GM23338 (cell line): ENCODE results near the gene LANCL1. TPM values are rescaled to one million over a fixed set of nuclear protein-coding genes. Genes with fewer than 3 reads are reported as not detected.

Source experiments
- CTCF ChIP-seq, 2 experiments: fragments of 200-600 bp in 1 of 2; sonication (generic) in 1 of 2; conservative IDR thresholded peaks; 2 replicates each; pipeline versions ENCODE4 v1.5.1 to v1.6.1; 2016 to 2017; ENCODE audit warnings: antibody characterized with exemption in 2 of 2, low read depth in 2 of 2, mild to moderate bottlenecking in 2 of 2, moderate library complexity in 1 of 2
- polyA plus RNA-seq: library from polyadenylated mRNA; unstranded; fragments of >200 nt; fragmentation: Nextera tagmentation; extraction: Ambion mirVana; gene quantifications from 2 replicates; pipeline ENCODE4 v1.2.1, GENCODE V29; 2016
- total RNA-seq: library from RNA; depleted of rRNA; stranded (reverse); fragments of >200 nt; shearing (Covaris generic); gene quantifications from 2 replicates; pipeline ENCODE4 v1.2.3, GENCODE V29; 2014
- TF ChIP-seq, protein P1 (sequence below): fragments of 250-450 bp; sonication (Bioruptor Pico); IDR thresholded peaks from 2 replicates; pipeline ENCODE4 v1.5.0; 2020; ENCODE audit warnings: mild to moderate bottlenecking, moderate library complexity
- TF ChIP-seq, protein P2 (sequence below): IDR thresholded peaks from one replicate; pipeline ENCODE4 v1.6.1; 2018; ENCODE audit warnings: antibody characterized with exemption; ENCODE audit not compliant: unreplicated experiment

LANCL1 gene
- total and polyA plus RNA-seq, 2 experiments from 2014 or later = 13.4 to 36.8 TPM

- TF ChIP-seq, protein P1, sequence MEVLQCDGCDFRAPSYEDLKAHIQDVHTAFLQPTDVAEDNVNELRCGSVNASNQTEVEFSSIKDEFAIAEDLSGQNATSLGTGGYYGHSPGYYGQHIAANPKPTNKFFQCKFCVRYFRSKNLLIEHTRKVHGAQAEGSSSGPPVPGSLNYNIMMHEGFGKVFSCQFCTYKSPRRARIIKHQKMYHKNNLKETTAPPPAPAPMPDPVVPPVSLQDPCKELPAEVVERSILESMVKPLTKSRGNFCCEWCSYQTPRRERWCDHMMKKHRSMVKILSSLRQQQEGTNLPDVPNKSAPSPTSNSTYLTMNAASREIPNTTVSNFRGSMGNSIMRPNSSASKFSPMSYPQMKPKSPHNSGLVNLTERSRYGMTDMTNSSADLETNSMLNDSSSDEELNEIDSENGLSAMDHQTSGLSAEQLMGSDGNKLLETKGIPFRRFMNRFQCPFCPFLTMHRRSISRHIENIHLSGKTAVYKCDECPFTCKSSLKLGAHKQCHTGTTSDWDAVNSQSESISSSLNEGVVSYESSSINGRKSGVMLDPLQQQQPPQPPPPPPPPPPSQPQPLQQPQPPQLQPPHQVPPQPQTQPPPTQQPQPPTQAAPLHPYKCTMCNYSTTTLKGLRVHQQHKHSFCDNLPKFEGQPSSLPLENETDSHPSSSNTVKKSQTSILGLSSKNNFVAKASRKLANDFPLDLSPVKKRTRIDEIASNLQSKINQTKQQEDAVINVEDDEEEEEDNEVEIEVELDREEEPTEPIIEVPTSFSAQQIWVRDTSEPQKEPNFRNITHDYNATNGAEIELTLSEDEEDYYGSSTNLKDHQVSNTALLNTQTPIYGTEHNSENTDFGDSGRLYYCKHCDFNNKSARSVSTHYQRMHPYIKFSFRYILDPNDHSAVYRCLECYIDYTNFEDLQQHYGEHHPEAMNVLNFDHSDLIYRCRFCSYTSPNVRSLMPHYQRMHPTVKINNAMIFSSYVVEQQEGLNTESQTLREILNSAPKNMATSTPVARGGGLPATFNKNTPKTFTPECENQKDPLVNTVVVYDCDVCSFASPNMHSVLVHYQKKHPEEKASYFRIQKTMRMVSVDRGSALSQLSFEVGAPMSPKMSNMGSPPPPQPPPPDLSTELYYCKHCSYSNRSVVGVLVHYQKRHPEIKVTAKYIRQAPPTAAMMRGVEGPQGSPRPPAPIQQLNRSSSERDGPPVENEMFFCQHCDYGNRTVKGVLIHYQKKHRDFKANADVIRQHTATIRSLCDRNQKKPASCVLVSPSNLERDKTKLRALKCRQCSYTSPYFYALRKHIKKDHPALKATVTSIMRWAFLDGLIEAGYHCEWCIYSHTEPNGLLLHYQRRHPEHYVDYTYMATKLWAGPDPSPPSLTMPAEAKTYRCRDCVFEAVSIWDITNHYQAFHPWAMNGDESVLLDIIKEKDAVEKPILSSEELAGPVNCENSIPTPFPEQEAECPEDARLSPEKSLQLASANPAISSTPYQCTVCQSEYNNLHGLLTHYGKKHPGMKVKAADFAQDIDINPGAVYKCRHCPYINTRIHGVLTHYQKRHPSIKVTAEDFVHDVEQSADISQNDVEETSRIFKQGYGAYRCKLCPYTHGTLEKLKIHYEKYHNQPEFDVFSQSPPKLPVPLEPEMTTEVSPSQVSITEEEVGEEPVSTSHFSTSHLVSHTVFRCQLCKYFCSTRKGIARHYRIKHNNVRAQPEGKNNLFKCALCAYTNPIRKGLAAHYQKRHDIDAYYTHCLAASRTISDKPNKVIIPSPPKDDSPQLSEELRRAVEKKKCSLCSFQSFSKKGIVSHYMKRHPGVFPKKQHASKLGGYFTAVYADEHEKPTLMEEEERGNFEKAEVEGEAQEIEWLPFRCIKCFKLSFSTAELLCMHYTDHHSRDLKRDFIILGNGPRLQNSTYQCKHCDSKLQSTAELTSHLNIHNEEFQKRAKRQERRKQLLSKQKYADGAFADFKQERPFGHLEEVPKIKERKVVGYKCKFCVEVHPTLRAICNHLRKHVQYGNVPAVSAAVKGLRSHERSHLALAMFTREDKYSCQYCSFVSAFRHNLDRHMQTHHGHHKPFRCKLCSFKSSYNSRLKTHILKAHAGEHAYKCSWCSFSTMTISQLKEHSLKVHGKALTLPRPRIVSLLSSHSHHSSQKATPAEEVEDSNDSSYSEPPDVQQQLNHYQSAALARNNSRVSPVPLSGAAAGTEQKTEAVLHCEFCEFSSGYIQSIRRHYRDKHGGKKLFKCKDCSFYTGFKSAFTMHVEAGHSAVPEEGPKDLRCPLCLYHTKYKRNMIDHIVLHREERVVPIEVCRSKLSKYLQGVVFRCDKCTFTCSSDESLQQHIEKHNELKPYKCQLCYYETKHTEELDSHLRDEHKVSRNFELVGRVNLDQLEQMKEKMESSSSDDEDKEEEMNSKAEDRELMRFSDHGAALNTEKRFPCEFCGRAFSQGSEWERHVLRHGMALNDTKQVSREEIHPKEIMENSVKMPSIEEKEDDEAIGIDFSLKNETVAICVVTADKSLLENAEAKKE (CRISPR knock-in tag) = no peak
- no peak for TF ChIP-seq CTCF (conservative IDR thresholded peaks at IDR 0.05; ENCODE audit: low read depth in 2 of 2)
- TF ChIP-seq, protein P2, sequence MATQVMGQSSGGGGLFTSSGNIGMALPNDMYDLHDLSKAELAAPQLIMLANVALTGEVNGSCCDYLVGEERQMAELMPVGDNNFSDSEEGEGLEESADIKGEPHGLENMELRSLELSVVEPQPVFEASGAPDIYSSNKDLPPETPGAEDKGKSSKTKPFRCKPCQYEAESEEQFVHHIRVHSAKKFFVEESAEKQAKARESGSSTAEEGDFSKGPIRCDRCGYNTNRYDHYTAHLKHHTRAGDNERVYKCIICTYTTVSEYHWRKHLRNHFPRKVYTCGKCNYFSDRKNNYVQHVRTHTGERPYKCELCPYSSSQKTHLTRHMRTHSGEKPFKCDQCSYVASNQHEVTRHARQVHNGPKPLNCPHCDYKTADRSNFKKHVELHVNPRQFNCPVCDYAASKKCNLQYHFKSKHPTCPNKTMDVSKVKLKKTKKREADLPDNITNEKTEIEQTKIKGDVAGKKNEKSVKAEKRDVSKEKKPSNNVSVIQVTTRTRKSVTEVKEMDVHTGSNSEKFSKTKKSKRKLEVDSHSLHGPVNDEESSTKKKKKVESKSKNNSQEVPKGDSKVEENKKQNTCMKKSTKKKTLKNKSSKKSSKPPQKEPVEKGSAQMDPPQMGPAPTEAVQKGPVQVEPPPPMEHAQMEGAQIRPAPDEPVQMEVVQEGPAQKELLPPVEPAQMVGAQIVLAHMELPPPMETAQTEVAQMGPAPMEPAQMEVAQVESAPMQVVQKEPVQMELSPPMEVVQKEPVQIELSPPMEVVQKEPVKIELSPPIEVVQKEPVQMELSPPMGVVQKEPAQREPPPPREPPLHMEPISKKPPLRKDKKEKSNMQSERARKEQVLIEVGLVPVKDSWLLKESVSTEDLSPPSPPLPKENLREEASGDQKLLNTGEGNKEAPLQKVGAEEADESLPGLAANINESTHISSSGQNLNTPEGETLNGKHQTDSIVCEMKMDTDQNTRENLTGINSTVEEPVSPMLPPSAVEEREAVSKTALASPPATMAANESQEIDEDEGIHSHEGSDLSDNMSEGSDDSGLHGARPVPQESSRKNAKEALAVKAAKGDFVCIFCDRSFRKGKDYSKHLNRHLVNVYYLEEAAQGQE = no peak
Measured at GRCh38 chr2:210456571-210456970, 20.0 kb downstream of the LANCL1 start (continued).
